GM21786 (cell line): ENCODE results near the gene TEKT4.
"Not testable (repeated sequence)": the region's sequence is repeated elsewhere in the genome, so short reads cannot be mapped to it uniquely, and the experiment has no call there.

ENCODE experiments used
- ATAC-seq: cut with Tn5 transposase; IDR thresholded peaks from one replicate; pipeline ENCODE4 v1.9.1; 2021; ENCODE audit not compliant: unreplicated experiment

The TEKT4 gene, protein sequence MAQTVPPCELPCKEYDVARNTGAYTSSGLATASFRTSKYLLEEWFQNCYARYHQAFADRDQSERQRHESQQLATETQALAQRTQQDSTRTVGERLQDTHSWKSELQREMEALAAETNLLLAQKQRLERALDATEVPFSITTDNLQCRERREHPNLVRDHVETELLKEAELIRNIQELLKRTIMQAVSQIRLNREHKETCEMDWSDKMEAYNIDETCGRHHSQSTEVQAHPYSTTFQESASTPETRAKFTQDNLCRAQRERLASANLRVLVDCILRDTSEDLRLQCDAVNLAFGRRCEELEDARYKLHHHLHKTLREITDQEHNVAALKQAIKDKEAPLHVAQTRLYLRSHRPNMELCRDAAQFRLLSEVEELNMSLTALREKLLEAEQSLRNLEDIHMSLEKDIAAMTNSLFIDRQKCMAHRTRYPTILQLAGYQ

DNA sequence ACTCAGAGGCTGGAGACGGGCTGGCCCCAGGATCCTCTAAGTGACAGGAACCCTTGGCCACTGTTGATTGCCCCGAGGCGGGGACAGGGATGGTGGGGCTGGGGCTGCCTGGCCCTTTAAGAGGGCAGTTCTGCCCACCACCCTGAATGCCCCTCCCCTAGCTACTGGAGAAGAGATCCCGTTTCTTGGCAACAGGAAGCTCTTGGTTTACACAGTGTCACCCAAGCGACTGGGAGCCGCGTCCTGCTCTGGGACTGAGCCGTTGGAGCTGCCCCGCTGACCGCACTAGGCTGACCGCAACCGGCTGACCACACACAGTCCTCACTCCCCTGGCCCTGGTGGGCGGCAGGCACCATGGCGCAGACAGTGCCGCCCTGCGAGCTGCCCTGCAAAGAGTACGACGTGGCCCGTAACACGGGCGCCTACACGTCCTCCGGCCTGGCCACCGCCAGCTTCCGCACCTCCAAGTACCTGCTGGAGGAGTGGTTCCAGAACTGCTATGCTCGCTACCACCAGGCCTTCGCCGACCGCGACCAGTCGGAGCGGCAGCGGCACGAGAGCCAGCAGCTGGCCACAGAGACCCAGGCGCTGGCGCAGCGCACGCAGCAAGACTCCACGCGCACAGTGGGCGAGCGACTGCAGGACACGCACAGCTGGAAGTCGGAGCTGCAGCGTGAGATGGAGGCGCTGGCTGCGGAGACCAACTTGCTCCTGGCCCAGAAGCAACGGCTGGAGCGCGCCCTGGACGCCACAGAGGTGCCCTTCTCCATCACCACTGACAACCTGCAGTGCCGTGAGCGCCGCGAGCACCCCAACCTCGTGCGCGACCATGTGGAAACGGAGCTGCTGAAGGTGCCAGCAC lies at the start of gene TEKT4:
Gene TEKT4, plus strand, starts transcription at position 205 of the 862 bp plus-strand sequence. Its CDS starts 150 bp downstream, at position 355.
- ATAC-seq: no peak

GRCh38 chr2:94839224-94839623 lies 32.0 kb upstream of the TEKT4 start:
- ATAC-seq: not testable (repeated sequence)

DNA sequence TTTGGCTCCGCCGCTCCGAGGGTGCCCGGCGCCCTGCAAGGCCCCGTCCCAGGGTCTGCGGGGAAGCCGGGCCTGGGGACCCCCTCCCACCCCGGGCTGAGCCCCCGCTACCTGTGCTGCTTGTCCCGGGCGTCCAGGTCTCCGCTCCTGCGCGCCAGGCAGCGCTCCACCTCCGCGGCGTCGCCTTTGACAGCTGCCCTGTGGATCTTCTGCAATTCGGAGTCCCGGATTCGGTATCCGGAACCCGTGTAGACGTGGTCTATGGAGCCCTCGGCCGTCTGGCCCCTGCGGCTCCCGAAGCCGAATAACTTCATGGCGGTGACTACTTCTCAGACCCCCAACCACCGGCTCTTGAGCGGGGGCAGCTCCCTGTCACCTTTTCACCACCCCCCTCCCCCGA lies 14.4 kb upstream of the TEKT4 start:
- not testable (repeated sequence) for ATAC-seq

DNA sequence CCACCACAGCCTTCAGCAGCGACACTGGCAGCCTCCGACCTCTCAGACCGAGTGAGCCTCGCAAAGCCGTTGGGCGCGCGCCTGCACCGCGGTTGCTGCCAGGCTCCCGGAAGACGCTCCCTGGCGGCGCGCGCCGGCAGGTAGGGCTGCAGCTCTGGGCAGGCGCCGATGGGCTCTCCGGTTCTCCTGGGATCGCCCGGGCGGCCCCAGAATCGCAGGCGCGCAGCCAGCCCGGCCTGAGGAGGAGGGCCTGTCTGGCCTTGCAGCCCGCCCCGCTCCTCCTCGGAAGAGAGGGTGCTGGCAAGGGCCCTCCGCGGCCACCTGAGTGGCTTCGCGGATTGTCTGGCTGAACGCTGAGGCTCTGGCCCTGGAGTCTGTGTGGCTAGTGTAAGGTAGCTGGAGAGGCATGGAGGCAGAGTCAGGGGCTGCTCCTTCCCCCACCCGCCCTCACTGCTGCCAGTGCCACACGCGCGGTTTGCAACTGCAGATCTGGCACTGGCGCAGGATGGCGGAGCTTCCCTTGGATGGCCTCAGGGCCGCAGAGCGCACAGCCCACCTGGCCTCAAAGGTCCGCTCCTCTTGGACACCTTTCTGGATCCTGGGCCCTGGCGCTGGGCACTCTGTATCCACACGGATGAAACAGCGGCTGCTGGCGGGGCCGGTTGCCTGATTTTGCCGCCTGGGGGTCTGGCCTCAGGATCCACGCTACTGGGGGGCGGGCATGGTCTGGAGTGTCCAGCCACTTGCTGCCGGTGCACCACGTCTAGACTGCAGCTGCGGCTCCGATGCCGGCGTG lies 13.7 kb upstream of the TEKT4 start:
- ATAC-seq: not testable (repeated sequence)

GRCh38 chr2:94858163-94858888 lies 12.9 kb upstream of the TEKT4 start:
- ATAC-seq: not testable (repeated sequence)

DNA sequence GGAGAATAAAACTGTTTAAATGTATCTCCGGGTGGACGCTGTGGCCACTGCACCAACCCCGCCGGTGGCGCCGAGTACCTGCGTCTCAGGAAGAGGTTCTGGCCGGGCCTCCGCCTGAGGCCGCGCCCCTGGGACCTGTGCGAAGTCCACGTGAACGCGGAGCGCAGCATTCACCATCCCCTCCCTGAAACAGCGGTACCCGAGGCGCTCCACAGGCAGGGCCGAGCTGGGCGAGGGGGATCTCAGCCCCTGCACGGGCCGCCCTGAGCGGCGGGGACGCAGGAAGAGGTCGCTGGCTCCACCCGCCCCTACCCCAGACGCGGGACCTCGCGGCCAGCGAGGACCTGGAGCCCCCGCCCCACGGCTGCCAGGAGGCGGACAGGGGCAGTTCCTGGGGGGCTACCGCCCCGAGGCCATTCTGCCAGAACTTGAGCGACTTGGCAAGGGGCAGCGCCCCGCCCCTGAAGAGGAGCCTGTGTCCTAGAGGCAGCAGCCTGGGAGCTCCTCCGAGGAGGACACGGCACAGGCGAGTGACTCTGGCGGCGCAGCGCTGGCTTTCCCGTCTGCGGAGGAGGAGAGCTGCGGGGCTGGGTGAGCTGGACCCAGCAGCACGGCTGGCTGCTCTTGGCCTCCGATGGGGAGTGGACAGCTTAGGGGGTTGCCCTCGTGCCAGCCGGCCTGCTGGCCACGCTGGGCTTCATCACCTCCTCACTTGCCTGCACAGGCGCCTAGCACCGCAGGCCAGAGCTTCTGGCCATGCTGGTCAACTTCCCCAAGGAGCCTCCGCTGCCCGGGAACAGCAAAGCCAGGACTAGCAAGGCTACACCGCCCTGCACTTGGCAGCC lies 9.7 kb upstream of the TEKT4 start:
- no peak for ATAC-seq

DNA sequence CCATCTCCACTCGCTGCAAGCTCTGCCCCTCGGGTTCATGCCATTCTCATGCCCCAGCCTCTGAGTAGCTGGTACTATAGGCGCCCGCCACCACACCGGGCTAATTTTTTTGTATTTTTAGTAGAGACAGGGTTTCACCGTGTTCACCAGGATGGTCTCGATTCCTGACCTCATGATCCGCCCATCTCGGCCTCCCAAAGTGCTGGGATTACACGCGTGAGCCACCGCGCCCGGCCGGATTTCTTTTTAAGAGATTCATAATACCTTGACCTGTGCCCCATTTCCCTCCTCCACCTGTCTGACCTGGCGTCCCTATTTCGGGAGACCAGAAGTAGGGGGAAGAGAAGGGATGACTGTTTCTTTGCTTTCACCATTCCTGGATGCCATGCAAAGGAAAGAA lies 8.3 kb upstream of the TEKT4 start:
- not testable (repeated sequence) for ATAC-seq

GRCh38 chr2:94869131-94869530 lies 2.1 kb upstream of the TEKT4 start:
- ATAC-seq: no peak

- no peak for ATAC-seq
Observed at GRCh38 chr2:94869552-94870439, 1.4 kb upstream of the TEKT4 start.

- ATAC-seq: no peak
Observed at GRCh38 chr2:94870440-94871225, 597 bp upstream of the TEKT4 start.

DNA sequence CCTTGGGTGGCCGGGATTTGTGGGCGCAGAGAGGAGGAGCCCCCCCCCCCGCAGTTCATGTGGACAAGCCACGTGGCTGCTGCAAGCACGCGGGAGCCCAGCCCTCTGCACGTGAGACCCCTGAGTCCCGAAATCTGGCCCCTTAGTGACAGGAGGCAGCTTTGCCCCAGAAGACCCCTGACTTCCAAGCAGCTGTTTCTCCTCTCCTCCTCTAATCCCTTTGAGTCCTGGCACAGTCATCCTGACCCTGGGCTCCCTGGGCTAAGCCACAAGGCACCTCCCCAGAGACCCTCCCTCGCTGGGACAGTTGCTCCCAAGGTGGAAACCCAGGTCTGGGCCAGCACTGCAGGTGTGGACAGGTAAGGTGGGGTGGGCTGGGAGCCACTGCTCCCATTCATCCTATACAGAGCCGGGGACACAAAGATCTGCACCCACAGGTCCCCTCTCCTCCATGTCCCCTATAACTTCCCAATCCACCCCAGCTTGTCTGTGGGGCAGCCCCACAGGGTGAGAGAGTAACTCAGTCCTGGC lies 923 bp downstream of the TEKT4 start:
- no peak for ATAC-seq

GRCh38 chr2:94872676-94873361 lies 1.6 kb downstream of the TEKT4 start:
- ATAC-seq: no peak

DNA sequence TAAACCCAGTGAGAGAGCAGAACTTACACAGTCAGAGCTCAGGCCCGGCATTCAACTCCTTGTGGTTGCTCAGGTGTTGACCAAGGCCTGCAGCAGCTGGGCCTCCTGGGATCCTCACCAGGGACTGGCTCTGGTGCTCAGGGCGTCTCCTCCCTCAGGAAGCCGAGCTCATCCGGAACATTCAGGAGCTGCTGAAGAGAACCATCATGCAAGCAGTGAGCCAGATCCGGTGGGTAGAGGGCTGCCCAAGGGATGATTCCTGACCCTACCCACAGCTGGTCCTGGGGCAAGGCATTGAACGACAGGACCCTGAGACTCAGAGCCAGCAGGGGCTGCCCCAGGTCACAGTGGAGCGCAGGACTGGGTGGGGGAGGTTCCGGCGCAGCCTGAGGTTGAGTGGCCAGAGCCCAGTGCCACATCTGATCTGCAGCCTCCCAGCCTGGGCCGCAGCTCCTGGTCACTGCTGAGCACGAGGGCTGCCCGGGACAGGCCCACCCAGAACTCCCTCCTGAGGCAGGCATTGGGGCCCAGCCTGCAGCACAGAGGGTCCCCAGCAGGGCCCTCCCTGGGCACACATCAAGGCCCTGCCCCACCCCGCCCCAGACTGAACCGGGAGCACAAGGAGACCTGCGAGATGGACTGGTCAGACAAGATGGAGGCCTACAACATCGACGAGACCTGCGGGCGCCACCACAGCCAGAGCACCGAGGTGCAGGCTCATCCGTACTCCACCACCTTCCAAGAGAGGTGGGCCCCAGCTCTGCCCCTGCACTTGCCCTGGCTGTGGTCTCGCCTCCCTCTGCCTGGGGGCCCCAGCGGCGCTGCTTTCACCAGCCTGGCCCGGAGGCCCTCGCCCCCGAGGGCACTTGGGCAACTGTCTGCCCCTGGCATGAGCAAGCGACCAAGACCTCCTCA lies 2.4 kb downstream of the TEKT4 start:
- no peak for ATAC-seq

- ATAC-seq: peak; percentile 90
Observed at GRCh38 chr2:94874277-94874997, 3.2 kb downstream of the TEKT4 start.
